PFSK-1 (cell line): ENCODE results near the gene LHX3.

Experiments used
- FOXP2 ChIP-seq: optimal IDR thresholded peaks from 2 replicates; pipeline ENCODE3; 2011; ENCODE audit warnings: borderline replicate concordance, control low read depth, inconsistent platforms; ENCODE audit not compliant: insufficient read depth; ENCODE audit errors: extremely low read length, extremely low read depth
- POLR2AphosphoS5 ChIP-seq: IDR thresholded peaks from 2 replicates; pipeline ENCODE4 v1.6.1; 2012; ENCODE audit warnings: low read depth, mild to moderate bottlenecking, control low read depth, low read length, moderate library complexity
- SIN3A ChIP-seq: IDR thresholded peaks from 2 replicates; pipeline ENCODE4 v1.6.1; 2012; ENCODE audit warnings: mild to moderate bottlenecking, low read length, moderate library complexity, borderline replicate concordance; ENCODE audit not compliant: insufficient read depth
- TAF1 ChIP-seq: IDR thresholded peaks from 2 replicates; pipeline ENCODE4 v1.6.1; 2012; ENCODE audit warnings: low read length, control low read depth, borderline replicate concordance; ENCODE audit not compliant: insufficient read depth
- TF ChIP-seq, protein P1 (sequence below), 2 experiments: IDR thresholded peaks; 2 replicates each; pipeline versions ENCODE4 v1.6.1 to v1.8.0; 2011 to 2012; ENCODE audit warnings: low read depth in 2 of 2, low read length in 2 of 2, control low read depth in 1 of 2, inconsistent platforms in 1 of 2, mild to moderate bottlenecking in 1 of 2, moderate library complexity in 1 of 2; ENCODE audit not compliant: insufficient read depth in 1 of 2

DNA sequence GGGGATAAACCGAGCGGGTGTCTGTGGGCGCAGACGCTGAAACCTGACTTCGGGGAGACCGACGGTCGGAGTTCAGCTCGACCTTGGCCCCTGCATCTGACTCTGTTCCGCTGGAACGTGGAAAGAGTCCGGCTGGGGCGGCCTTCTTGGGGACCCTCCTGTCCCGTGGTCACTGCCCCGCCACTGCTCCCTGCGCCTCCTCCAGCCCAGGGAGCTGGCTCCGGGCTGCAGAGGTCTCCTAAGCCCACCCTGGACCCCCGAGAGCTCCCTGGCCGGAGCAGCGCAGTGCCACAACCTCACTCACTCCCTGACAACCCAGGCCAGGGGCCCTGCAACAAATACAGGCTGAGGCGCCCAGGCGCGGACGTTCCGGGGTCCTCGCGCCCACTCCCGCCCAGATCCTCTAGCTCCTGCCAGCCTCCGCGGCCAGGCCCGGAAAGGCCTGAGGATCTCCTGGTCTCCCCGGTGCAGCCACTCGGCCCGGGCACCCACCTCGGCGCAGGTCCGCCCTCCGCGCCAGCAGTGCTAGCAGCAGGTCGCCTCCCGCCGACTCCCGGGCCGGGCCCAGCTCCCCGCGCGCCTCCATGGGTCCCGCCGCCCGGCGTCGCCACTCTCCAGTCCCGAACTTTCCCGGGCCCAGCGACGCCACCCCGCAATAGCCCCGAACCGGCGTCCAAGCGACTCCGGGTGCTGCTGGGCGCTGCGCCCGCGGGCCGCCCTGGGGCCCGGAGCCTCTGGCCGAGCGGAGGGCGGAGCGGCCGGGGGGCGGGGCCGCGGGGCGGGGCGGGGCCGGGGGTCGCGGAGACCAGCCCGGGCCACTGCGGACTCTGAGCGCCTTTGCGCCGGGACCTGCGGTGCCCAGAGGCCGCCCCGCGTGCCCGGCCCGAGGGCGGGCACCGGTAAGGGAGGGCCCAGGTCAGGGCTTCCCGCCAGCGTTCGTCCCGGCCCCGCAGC is 2.2 kb downstream of the LHX3 start:
- no peak for TF ChIP-seq POLR2AphosphoS5
- TF ChIP-seq, protein P1, sequence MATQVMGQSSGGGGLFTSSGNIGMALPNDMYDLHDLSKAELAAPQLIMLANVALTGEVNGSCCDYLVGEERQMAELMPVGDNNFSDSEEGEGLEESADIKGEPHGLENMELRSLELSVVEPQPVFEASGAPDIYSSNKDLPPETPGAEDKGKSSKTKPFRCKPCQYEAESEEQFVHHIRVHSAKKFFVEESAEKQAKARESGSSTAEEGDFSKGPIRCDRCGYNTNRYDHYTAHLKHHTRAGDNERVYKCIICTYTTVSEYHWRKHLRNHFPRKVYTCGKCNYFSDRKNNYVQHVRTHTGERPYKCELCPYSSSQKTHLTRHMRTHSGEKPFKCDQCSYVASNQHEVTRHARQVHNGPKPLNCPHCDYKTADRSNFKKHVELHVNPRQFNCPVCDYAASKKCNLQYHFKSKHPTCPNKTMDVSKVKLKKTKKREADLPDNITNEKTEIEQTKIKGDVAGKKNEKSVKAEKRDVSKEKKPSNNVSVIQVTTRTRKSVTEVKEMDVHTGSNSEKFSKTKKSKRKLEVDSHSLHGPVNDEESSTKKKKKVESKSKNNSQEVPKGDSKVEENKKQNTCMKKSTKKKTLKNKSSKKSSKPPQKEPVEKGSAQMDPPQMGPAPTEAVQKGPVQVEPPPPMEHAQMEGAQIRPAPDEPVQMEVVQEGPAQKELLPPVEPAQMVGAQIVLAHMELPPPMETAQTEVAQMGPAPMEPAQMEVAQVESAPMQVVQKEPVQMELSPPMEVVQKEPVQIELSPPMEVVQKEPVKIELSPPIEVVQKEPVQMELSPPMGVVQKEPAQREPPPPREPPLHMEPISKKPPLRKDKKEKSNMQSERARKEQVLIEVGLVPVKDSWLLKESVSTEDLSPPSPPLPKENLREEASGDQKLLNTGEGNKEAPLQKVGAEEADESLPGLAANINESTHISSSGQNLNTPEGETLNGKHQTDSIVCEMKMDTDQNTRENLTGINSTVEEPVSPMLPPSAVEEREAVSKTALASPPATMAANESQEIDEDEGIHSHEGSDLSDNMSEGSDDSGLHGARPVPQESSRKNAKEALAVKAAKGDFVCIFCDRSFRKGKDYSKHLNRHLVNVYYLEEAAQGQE (IDR thresholded peaks at IDR 0.05; ENCODE audit: insufficient read depth in 1 of 2, low read depth in 2 of 2, low read length in 2 of 2), result 0 out of 4 replicates have a peak, but pooled peaks of 1 of the 2 experiments have one; percentile 5
- TF ChIP-seq TAF1, result no peak
- TF ChIP-seq SIN3A, result no peak
- no peak for TF ChIP-seq FOXP2
